ENCODE data around the gene MPI. TPM values are rescaled to one million over a fixed set of nuclear protein-coding genes. Genes with fewer than 3 reads are reported as not detected.
A peak's percentile ranks its signal among the peaks of the same experiment; 100 is the strongest.
"Not testable (repeated sequence)": the region's sequence is repeated elsewhere in the genome, so short reads cannot be mapped to it uniquely, and the experiment has no call there.

The MPI gene
- total RNA-seq, 1 donor from 2014 or later: 30.1 TPM

DNA sequence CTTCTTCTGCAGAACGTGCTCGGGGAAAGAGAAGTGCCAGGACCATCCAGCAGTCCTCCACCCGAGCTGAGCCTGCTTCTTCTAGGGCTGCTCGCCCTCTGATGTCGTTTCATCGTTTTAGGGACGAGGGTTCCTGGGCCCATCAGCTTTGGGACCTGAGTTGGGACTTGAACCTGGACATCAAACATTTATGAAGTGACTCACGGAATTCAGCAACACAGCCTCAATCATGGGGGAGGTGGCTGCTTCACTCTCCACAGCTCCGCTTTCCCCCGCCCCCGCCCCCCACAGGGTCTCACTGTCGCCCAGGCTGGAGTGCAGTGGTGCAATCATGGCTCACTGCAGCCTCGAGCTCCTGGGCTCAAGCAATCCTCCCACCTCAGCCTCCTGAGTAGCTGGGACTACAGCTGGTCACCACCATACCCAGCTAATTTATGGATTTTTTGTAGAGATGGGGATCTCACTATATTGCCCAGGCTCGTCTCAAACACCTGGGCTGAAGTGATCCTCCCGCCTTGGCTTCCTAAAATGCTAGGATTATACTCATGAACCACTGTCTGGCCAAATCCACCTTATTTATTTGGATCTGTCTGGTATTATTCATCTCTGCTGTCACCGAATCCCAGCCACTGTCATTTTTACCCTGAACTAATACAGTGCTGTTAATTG, 16.0 kb upstream of the MPI start:
- Mint-ChIP-seq H3K27ac (ENCODE audit: unreplicated experiment) (peak overlapping the region; percentile 73), H3K36me3 (ENCODE audit: unreplicated experiment) (no peaks in the 10 kb centered on the region), H3K27me3 (ENCODE audit: unreplicated experiment) (peaks cover 9% of the 10 kb centered on the region), H3K4me1 (ENCODE audit: unreplicated experiment) (peaks cover 37% of the 10 kb centered on the region), H3K9me3 (ENCODE audit: unreplicated experiment) (no peaks in the 10 kb centered on the region), H3K4me3 (ENCODE audit: unreplicated experiment) (peak overlapping the region; percentile 95)
- TF ChIP-seq, protein P1, sequence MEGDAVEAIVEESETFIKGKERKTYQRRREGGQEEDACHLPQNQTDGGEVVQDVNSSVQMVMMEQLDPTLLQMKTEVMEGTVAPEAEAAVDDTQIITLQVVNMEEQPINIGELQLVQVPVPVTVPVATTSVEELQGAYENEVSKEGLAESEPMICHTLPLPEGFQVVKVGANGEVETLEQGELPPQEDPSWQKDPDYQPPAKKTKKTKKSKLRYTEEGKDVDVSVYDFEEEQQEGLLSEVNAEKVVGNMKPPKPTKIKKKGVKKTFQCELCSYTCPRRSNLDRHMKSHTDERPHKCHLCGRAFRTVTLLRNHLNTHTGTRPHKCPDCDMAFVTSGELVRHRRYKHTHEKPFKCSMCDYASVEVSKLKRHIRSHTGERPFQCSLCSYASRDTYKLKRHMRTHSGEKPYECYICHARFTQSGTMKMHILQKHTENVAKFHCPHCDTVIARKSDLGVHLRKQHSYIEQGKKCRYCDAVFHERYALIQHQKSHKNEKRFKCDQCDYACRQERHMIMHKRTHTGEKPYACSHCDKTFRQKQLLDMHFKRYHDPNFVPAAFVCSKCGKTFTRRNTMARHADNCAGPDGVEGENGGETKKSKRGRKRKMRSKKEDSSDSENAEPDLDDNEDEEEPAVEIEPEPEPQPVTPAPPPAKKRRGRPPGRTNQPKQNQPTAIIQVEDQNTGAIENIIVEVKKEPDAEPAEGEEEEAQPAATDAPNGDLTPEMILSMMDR (IDR thresholded peaks at IDR 0.05): no peak
- DNase-seq (ENCODE audit: extremely low spot score, unreplicated experiment): no peak

DNA sequence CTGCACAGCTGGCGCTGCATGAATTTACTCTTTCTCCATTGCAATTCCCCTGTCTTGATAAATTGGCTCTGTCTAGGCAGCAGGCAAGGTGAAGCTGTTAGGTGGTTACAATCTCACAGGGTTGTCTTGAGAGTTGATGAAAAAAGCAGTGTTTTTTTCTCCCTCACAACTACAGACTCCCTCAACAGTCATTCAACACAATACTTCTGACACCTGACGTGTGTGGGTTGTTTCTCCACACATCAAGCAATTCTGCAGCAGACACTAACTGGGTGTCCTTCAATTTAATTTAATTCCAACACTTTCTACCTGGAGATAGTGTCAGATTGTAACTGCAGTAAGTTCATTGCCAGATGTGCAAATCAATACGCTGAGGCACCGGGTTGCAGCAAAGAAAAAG, 11.6 kb upstream of the MPI start:
- H3K27me3 Mint-ChIP-seq (ENCODE audit: unreplicated experiment): peaks cover 9% of the 10 kb centered on the region
- H3K27ac Mint-ChIP-seq (ENCODE audit: unreplicated experiment): no peak overlapping the region
- no peak for DNase-seq (ENCODE audit: extremely low spot score, unreplicated experiment)
- no peak overlapping the region for H3K4me3 Mint-ChIP-seq (ENCODE audit: unreplicated experiment)
- H3K36me3 Mint-ChIP-seq (ENCODE audit: unreplicated experiment): no peaks in the 10 kb centered on the region
- H3K9me3 Mint-ChIP-seq (ENCODE audit: unreplicated experiment): no peaks in the 10 kb centered on the region
- H3K4me1 Mint-ChIP-seq (ENCODE audit: unreplicated experiment): peaks cover 5% of the 10 kb centered on the region
- TF ChIP-seq, protein P1 (IDR thresholded peaks at IDR 0.05): no peak

DNA sequence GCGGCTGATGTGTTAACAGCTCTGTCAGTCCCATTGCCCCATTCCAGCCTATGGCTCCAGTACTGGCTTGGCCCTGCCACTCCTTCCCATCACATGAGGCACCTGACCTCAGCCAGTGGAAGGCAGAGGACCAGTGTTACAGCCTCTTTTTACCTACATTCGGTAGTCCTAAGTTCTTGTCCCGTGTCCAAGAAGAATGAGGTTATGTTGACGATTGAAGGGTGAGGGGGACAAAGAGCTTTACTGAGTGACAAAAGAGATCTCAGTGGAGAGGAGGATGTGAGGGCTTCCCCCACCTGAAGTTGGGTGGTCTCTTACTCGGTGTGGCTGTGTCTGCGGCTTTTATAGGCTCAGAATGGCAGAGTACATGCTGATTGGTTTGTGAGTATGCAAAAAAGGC, 7.3 kb upstream of the MPI start:
- Mint-ChIP-seq H3K27ac (ENCODE audit: unreplicated experiment) (no peak overlapping the region), H3K36me3 (ENCODE audit: unreplicated experiment) (no peaks in the 10 kb centered on the region), H3K4me3 (ENCODE audit: unreplicated experiment) (no peak overlapping the region), H3K27me3 (ENCODE audit: unreplicated experiment) (no peaks in the 10 kb centered on the region), H3K9me3 (ENCODE audit: unreplicated experiment) (no peaks in the 10 kb centered on the region), H3K4me1 (ENCODE audit: unreplicated experiment) (no peaks in the 10 kb centered on the region)
- no peak for DNase-seq (ENCODE audit: extremely low spot score, unreplicated experiment)
- TF ChIP-seq, protein P1 (IDR thresholded peaks at IDR 0.05): no peak

DNA sequence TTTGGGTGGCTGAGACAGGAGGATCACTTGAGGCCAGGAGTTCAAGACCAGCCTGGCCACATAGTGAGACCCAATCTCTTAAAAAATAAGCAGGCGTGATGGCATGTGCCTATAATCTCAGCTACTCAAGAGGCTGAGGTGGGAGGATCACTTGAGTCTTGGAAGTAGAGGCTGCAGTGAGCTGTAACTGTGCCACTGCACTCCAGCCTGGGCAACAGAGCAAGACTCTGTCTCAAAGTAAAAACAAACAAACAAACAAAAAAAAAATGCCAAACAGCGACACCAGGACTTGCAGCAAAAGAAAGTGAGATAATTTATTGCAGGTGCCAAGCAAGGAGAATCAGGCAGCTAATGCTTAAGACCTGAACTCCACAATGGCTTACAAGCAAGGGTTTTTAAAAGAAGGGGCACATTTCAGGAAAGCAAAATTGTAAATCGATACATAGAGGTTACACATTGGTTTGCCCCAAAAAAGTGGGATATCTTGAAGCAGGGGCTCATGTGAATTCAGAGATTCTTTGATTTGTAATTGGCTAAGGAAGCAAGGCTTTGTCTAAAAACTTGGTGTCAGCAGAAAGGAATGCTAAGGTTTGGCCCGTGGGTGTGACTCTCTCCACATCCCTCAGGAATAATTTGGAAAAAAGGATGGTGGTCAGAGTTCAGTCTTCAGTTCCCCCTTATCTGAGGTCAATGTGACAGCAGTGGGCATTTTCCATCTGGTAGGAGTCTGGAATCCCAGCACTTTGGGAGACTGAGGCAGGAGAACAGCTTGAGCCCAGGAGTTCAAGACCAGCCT, 5.2 kb upstream of the MPI start:
- Mint-ChIP-seq H3K27me3 (ENCODE audit: unreplicated experiment) (no peaks in the 10 kb centered on the region), H3K27ac (ENCODE audit: unreplicated experiment) (no peak overlapping the region), H3K4me3 (ENCODE audit: unreplicated experiment) (no peak overlapping the region), H3K9me3 (ENCODE audit: unreplicated experiment) (no peaks in the 10 kb centered on the region), H3K36me3 (ENCODE audit: unreplicated experiment) (no peaks in the 10 kb centered on the region), H3K4me1 (ENCODE audit: unreplicated experiment) (peaks cover 5% of the 10 kb centered on the region)
- DNase-seq (ENCODE audit: extremely low spot score, unreplicated experiment): no peak
- TF ChIP-seq, protein P1 (IDR thresholded peaks at IDR 0.05): no peak

DNA sequence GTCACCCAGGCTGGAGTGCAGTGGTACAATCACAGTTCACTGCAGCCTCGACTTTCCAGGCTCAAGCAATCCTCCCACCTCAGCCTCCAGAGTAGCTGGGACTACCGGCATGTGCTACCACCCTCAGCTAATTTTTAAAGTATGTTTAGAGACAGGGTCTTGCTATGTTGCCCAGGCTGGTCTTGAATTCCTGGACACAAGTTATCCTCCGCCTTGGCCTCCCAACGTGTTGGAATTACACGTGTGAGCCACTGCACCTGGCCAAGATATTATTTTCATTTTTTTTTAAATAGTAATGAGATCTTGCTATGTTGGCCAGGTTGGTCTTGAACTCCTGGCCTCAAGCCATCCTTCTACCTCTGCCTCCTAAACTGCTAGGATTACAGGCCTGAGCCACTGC, 4.4 kb upstream of the MPI start:
- H3K9me3 Mint-ChIP-seq (ENCODE audit: unreplicated experiment): no peaks in the 10 kb centered on the region

DNA sequence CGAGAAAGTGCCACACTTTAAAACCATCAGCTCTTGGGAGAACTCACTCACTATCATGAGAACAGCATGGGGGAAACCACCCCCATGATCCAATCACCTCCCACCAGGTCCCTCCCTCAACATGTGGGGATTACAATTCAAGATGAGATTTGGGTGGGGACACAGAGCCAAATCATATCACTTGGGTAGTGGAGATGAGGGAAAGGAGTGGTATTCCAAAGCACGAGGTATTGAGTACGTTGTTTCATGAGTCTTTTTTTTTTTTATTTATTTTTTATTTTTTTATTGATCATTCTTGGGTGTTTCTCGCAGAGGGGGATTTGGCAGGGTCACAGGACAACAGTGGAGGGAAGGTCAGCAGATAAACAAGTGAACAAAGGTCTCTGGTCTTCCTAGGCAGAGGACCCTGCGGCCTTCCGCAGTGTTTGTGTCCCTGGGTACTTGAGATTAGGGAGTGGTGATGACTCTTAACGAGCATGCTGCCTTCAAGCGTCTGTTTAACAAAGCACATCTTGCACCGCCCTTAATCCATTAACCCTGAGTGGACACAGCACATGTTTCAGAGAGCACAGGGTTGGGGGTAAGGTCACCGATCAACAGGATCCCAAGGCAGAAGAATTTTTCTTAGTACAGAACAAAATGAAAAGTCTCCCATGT, 2.2 kb upstream of the MPI start:
- not testable (repeated sequence) for H3K27me3 Mint-ChIP-seq (ENCODE audit: unreplicated experiment); H3K9me3 Mint-ChIP-seq (ENCODE audit: unreplicated experiment); H3K27ac Mint-ChIP-seq (ENCODE audit: unreplicated experiment); H3K4me3 Mint-ChIP-seq (ENCODE audit: unreplicated experiment); H3K36me3 Mint-ChIP-seq (ENCODE audit: unreplicated experiment); DNase-seq (ENCODE audit: extremely low spot score, unreplicated experiment)
- H3K4me1 Mint-ChIP-seq (ENCODE audit: unreplicated experiment): peaks cover 18% of the 10 kb centered on the region

More for the DNA sequence above, 4.4 kb upstream of the MPI start:
- Mint-ChIP-seq H3K4me3 (ENCODE audit: unreplicated experiment) (no peak overlapping the region), H3K27ac (ENCODE audit: unreplicated experiment) (no peak overlapping the region), H3K36me3 (ENCODE audit: unreplicated experiment) (no peaks in the 10 kb centered on the region), H3K27me3 (ENCODE audit: unreplicated experiment) (no peaks in the 10 kb centered on the region), H3K4me1 (ENCODE audit: unreplicated experiment) (peaks cover 12% of the 10 kb centered on the region)
- DNase-seq (ENCODE audit: extremely low spot score, unreplicated experiment): no peak
- TF ChIP-seq, protein P1 (IDR thresholded peaks at IDR 0.05): no peak

Data from osteocyte (in vitro differentiated cells).